Prostate gland (tissue), 2 donors: ENCODE data around the gene DAB1. TPM values are rescaled to one million over a fixed set of nuclear protein-coding genes. Genes with fewer than 3 reads are reported as not detected.

ENCODE experiments used
- DNase-seq: peaks from one replicate; pipeline ENCODE4 v3.0.0-alpha.2; 2019; ENCODE audit warnings: low spot score
- H3K27ac ChIP-seq, 2 donors: fragments of 200-600 bp; sonication (generic); 2 replicates each; pipeline ENCODE4 v1.5.1; 2017 to 2019
- H3K27me3 ChIP-seq: fragments of 200-600 bp; sonication (generic); replicated peaks from 2 replicates; pipeline ENCODE4 v1.5.1; 2019; ENCODE audit not compliant: insufficient read depth
- H3K36me3 ChIP-seq, 2 donors: fragments of 200-600 bp; sonication (generic); 1 replicate in 1 of 2; 2 replicates in 1 of 2; pipeline versions ENCODE4 v1.5.1 to v1.8.1; 2017 to 2019
- H3K4me1 ChIP-seq: fragments of 200-600 bp; sonication (generic); replicated peaks from 2 replicates; pipeline ENCODE4 v1.5.1; 2019
- H3K4me3 ChIP-seq, 2 donors: fragments of 200-600 bp; sonication (generic); 2 replicates each; pipeline ENCODE4 v1.5.1; 2017 to 2019
- H3K9me3 ChIP-seq: fragments of 200-600 bp; sonication (generic); 2 replicates; pipeline ENCODE4 v1.5.1; 2017
- CTCF ChIP-seq, 4 experiments: fragments of 200-600 bp in 2 of 4; fragments of 450-650 bp in 2 of 4; sonication (generic) in 2 of 4; IDR thresholded peaks; 1 replicate in 3 of 4; 2 replicates in 1 of 4; pipeline ENCODE4 v1.5.1; 2016 to 2019; ENCODE audit warnings: antibody characterized with exemption in 4 of 4, mild to moderate bottlenecking in 2 of 4, moderate library complexity in 2 of 4
- POLR2A ChIP-seq: fragments of 450-650 bp; IDR thresholded peaks from one replicate; pipeline ENCODE4 v1.6.1; 2016; ENCODE audit warnings: antibody characterized with exemption, mild to moderate bottlenecking
- POLR2AphosphoS5 ChIP-seq: sonication (generic); formaldehyde crosslinking; IDR thresholded peaks from one replicate; pipeline ENCODE4 v1.6.1; 2017; ENCODE audit warnings: antibody characterized with exemption
- WGBS: methylation state at CpG from one replicate; pipeline ENCODE4 v1.1.5; 2018; 5-methylcytosine and 5-hydroxymethylcytosine counted together
- intact Hi-C: fragments of 100-400 bp; cut with DNase I; formaldehyde crosslinking; loops from one replicate; pipeline ENCODE4 v1.14.2; 2022
- total RNA-seq, 2 donors: library from RNA; depleted of rRNA; stranded (reverse); fragments of >200 nt; gene quantifications; one replicate each; pipeline ENCODE4 v1.1.0, GENCODE V29; 2016

Gene DAB1
- total RNA-seq, 2 donors from 2014 or later = 0.64 to 3.6 TPM

- Histone ChIP-seq H3K27me3 (peaks cover 3% of the 10 kb centered on the region), H3K4me1 (no peaks in the 10 kb centered on the region), H3K4me3 (no peak overlapping the region), H3K36me3 (no peaks in the 10 kb centered on the region), H3K27ac (no peak overlapping the region), H3K9me3 (no peaks in the 10 kb centered on the region)
- DNase-seq = no peak
- 85% methylated on average over 3 of the region's 3 CpGs for WGBS
- intact Hi-C loops = no loop called here
- TF ChIP-seq POLR2AphosphoS5 (no peak), CTCF (IDR thresholded peaks at IDR 0.05) (no peak), POLR2A (no peak)
These were observed 382.0 kb downstream of the DAB1 start for GRCh38 chr1:57041901-57042300.

- intact Hi-C loops = no loop called here
- H3K27ac ChIP-seq = no peak overlapping the region
- TF ChIP-seq CTCF (IDR thresholded peaks at IDR 0.05) (no peak), POLR2AphosphoS5 (no peak), POLR2A (no peak)
- H3K9me3 ChIP-seq = no peaks in the 10 kb centered on the region
- 69% methylated on average over 2 of the region's 2 CpGs for WGBS
- H3K4me3 ChIP-seq = no peak overlapping the region
- no peak for DNase-seq
- H3K36me3 ChIP-seq = no peaks in the 10 kb centered on the region
- no peaks in the 10 kb centered on the region for H3K4me1 ChIP-seq
- peaks cover 3% of the 10 kb centered on the region for H3K27me3 ChIP-seq
These were observed 383.0 kb downstream of the DAB1 start for GRCh38 chr1:57040811-57041210.

- intact Hi-C loops = no loop called here
- no peak for TF ChIP-seq CTCF (IDR thresholded peaks at IDR 0.05)
- no peak for TF ChIP-seq POLR2AphosphoS5
- TF ChIP-seq POLR2A = no peak
- 84% methylated on average over 4 of the region's 4 CpGs for WGBS
These were observed 386.9 kb downstream of the DAB1 start for GRCh38 chr1:57036641-57037579.

GRCh38 chr1:57034713-57035112, 389.1 kb downstream of the DAB1 start:
- no peak for TF ChIP-seq CTCF (IDR thresholded peaks at IDR 0.05)
- TF ChIP-seq POLR2AphosphoS5 = no peak
- TF ChIP-seq POLR2A = no peak
- Histone ChIP-seq H3K27me3 (peaks cover 3% of the 10 kb centered on the region), H3K4me1 (no peaks in the 10 kb centered on the region), H3K4me3 (no peak overlapping the region), H3K9me3 (no peaks in the 10 kb centered on the region), H3K27ac (no peak overlapping the region), H3K36me3 (no peaks in the 10 kb centered on the region)
- no peak for DNase-seq
- WGBS = 95% methylated on average over 2 of the region's 2 CpGs
- intact Hi-C loops = no loop called here

More at GRCh38 chr1:57036641-57037579, 386.9 kb downstream of the DAB1 start:
- H3K36me3 ChIP-seq = no peaks in the 10 kb centered on the region
- H3K9me3 ChIP-seq = no peaks in the 10 kb centered on the region
- H3K4me1 ChIP-seq = no peaks in the 10 kb centered on the region
- H3K27ac ChIP-seq = no peak overlapping the region
- H3K4me3 ChIP-seq = no peak overlapping the region
- no peak for DNase-seq
- peaks cover 3% of the 10 kb centered on the region for H3K27me3 ChIP-seq
